Brain microvascular endothelial cell (primary cell): ENCODE measurements around the gene TPGS2.

Experiments used
- DNase-seq: peaks from one replicate; pipeline ENCODE4 v3.0.0-alpha.2; 2020
- H3K27ac ChIP-seq: fragments of 250-450 bp; sonication (Bioruptor Pico); 2 replicates; pipeline ENCODE4 v1.5.1; 2020; ENCODE audit warnings: mild to moderate bottlenecking, moderate library complexity
- H3K27me3 ChIP-seq: fragments of 250-450 bp; sonication (Bioruptor Pico); replicated peaks from 2 replicates; pipeline ENCODE4 v1.5.1; 2020; ENCODE audit warnings: mild to moderate bottlenecking
- H3K36me3 ChIP-seq: fragments of 250-450 bp; sonication (Bioruptor Pico); replicated peaks from 2 replicates; pipeline ENCODE4 v1.5.1; 2020; ENCODE audit warnings: mild to moderate bottlenecking
- H3K4me3 ChIP-seq: 2 replicates; pipeline ENCODE4 v1.5.1; 2011; ENCODE audit warnings: low read depth, mild to moderate bottlenecking, control low read depth, low read length, moderate library complexity
- CTCF ChIP-seq: IDR thresholded peaks from 2 replicates; pipeline ENCODE4 v1.5.1; 2011; ENCODE audit warnings: low read depth, mild to moderate bottlenecking, moderate library complexity, low read length, control low read depth, inconsistent platforms; ENCODE audit errors: missing control alignments
- in situ Hi-C: cut with HindIII; loops from 2 replicates; pipeline ENCODE4 v1.10.0; 2017; ENCODE audit warnings: low sequenced_read_pairs, low pct_ligation_motif_present

The TPGS2 gene

GRCh38 chr18:36757081-36757480 is 71.7 kb downstream of the TPGS2 start:
- Histone ChIP-seq H3K36me3 (no peaks in the 10 kb centered on the region), H3K4me3 (no peak overlapping the region), H3K27me3 (no peaks in the 10 kb centered on the region), H3K27ac (no peak overlapping the region)
- in situ Hi-C loops = no loop called here
- TF ChIP-seq CTCF = peak; percentile 68
- DNase-seq = peak; percentile 49

- no peaks in the 10 kb centered on the region for H3K27me3 ChIP-seq
- in situ Hi-C loops = no loop called here
- no peak for DNase-seq
- H3K27ac ChIP-seq = no peak overlapping the region
- H3K36me3 ChIP-seq = no peaks in the 10 kb centered on the region
- TF ChIP-seq CTCF = no peak
- H3K4me3 ChIP-seq = no peak overlapping the region
Measured at GRCh38 chr18:36756242-36756641, 72.6 kb downstream of the TPGS2 start.

- in situ Hi-C loops = no loop called here
- Histone ChIP-seq H3K27ac (no peak overlapping the region), H3K36me3 (no peaks in the 10 kb centered on the region), H3K4me3 (no peak overlapping the region), H3K27me3 (no peaks in the 10 kb centered on the region)
- no peak for TF ChIP-seq CTCF
- no peak for DNase-seq
Measured at GRCh38 chr18:36752929-36753865, 75.6 kb downstream of the TPGS2 start.

GRCh38 chr18:36745219-36745975 is 83.4 kb downstream of the TPGS2 start:
- H3K4me3 ChIP-seq = no peak overlapping the region
- no peak overlapping the region for H3K27ac ChIP-seq
- no peak for TF ChIP-seq CTCF
- DNase-seq = no peak
- in situ Hi-C loops = no loop called here
- H3K36me3 ChIP-seq = no peaks in the 10 kb centered on the region
- no peaks in the 10 kb centered on the region for H3K27me3 ChIP-seq

GRCh38 chr18:36744261-36744876 is 84.4 kb downstream of the TPGS2 start:
- no peak for DNase-seq
- no peaks in the 10 kb centered on the region for H3K36me3 ChIP-seq

More at GRCh38 chr18:36744261-36744876, 84.4 kb downstream of the TPGS2 start:
- TF ChIP-seq CTCF = no peak
- Histone ChIP-seq H3K27me3 (no peaks in the 10 kb centered on the region), H3K4me3 (no peak overlapping the region), H3K27ac (no peak overlapping the region)
- in situ Hi-C loops = no loop called here
